IMR-90 (cell line): Measurements from ENCODE around the gene G3BP1. TPM values are rescaled to one million over a fixed set of nuclear protein-coding genes. Genes with fewer than 3 reads are reported as not detected.

ENCODE experiments used
- ATAC-seq: fragments of 200-7000 bp; cut with Tn5 transposase; 2 replicates; pipeline ENCODE4 v1.9.1; 2020; ENCODE audit warnings: low read depth, mild to moderate bottlenecking, moderate library complexity
- BruUV-seq: library from RNA; stranded (reverse); fragments of 400-500 nt; replicated peaks from 2 replicates; lab custom pipeline; 2021; lab: Mats Ljungman, UMichigan
- CTCF ChIA-PET: fragments of 300-600 bp; formaldehyde crosslinking; extraction: SDS; loops from one replicate; lab custom pipeline; 2021; ENCODE audit warnings: antibody characterized with exemption; lab: Yijun Ruan, JAX
- POLR2A ChIA-PET: fragments of 300-600 bp; sonication (Branson Sonifier 250); formaldehyde crosslinking; loops from one replicate; lab custom pipeline; 2022; ENCODE audit warnings: antibody characterized with exemption; ENCODE audit not compliant: unreplicated experiment; lab: Charles Lee
- DNase-seq: peaks from one replicate; pipeline ENCODE4 v3.0.0; 2013
- H2AFZ ChIP-seq: replicated peaks from 2 replicates; pipeline ENCODE3; 2013; ENCODE audit warnings: low read length, mild to moderate bottlenecking; ENCODE audit not compliant: poor library complexity
- H2AK5ac ChIP-seq: 2 replicates; pipeline ENCODE4 v1.6.1; 2013; ENCODE audit warnings: low read depth, low read length, inconsistent platforms
- H2AK9ac ChIP-seq: replicated peaks from 2 replicates; pipeline ENCODE3; 2013; ENCODE audit warnings: mild to moderate bottlenecking, low read depth, low read length, moderate library complexity; ENCODE audit not compliant: poor library complexity
- H2BK120ac ChIP-seq: 2 replicates; pipeline ENCODE4 v1.6.1; 2013; ENCODE audit warnings: low read depth, low read length, inconsistent platforms
- H2BK15ac ChIP-seq: 3 replicates; pipeline ENCODE4 v1.6.1; 2013; ENCODE audit warnings: low read depth, low read length, inconsistent platforms
- H2BK20ac ChIP-seq: 2 replicates; pipeline ENCODE4 v1.6.1; 2013; ENCODE audit warnings: low read depth, mild to moderate bottlenecking, inconsistent platforms, low read length, moderate library complexity
- H2BK5ac ChIP-seq: 2 replicates; pipeline ENCODE4 v1.6.1; 2013; ENCODE audit warnings: mild to moderate bottlenecking, low read depth, low read length, inconsistent platforms; ENCODE audit not compliant: poor library complexity, severe bottlenecking
- H3K14ac ChIP-seq: replicated peaks from 2 replicates; pipeline ENCODE4 v1.6.1; 2013; ENCODE audit warnings: low read depth, low read length, inconsistent platforms
- H3K18ac ChIP-seq: 2 replicates; pipeline ENCODE4 v1.6.1; 2013; ENCODE audit warnings: low read depth, low read length, control low read depth
- H3K23ac ChIP-seq: 2 replicates; pipeline ENCODE4 v1.6.1; 2013; ENCODE audit warnings: low read depth, low read length, inconsistent platforms
- H3K27ac ChIP-seq: 2 replicates; pipeline ENCODE4 v1.5.1; 2013; ENCODE audit warnings: mild to moderate bottlenecking, control low read depth, low read length; ENCODE audit not compliant: insufficient read depth
- H3K27me3 ChIP-seq: 2 replicates; pipeline ENCODE4 v1.6.1; 2013; ENCODE audit warnings: low read length; ENCODE audit not compliant: control insufficient read depth, insufficient read depth
- H3K36me3 ChIP-seq: 2 replicates; pipeline ENCODE4 v1.6.1; 2013; ENCODE audit warnings: low read length, mixed read lengths; ENCODE audit not compliant: control insufficient read depth, insufficient read depth
- H3K4ac ChIP-seq: 2 replicates; pipeline ENCODE4 v1.6.1; 2013; ENCODE audit warnings: low read depth, low read length, inconsistent platforms
- H3K4me1 ChIP-seq: 2 replicates; pipeline ENCODE4 v1.6.1; 2013; ENCODE audit warnings: low read length, mixed read lengths; ENCODE audit not compliant: control insufficient read depth, insufficient read depth
- H3K4me2 ChIP-seq: 2 replicates; pipeline ENCODE4 v1.6.1; 2013; ENCODE audit warnings: low read depth, mild to moderate bottlenecking, control low read depth, low read length, moderate library complexity
- H3K4me3 ChIP-seq: 2 replicates; pipeline ENCODE4 v1.5.1; 2013; ENCODE audit warnings: low read depth, mild to moderate bottlenecking, control low read depth, low read length, moderate library complexity; ENCODE audit not compliant: insufficient read depth
- H3K56ac ChIP-seq: 2 replicates; pipeline ENCODE4 v1.6.1; 2013; ENCODE audit warnings: low read length, inconsistent platforms; ENCODE audit not compliant: insufficient read depth; ENCODE audit errors: extremely low read depth
- H3K79me1 ChIP-seq, 2 experiments: 2 replicates each; pipeline ENCODE4 v1.6.1; 2013; ENCODE audit warnings: low read length in 2 of 2, inconsistent platforms in 1 of 2, low read depth in 1 of 2
- H3K9ac ChIP-seq: 2 replicates; pipeline ENCODE4 v1.6.1; 2013; ENCODE audit warnings: low read depth, low read length, control low read depth
- H3K9me1 ChIP-seq: 2 replicates; pipeline ENCODE4 v1.6.1; 2013; ENCODE audit warnings: low read length, inconsistent platforms; ENCODE audit not compliant: insufficient read depth
- H3K9me3 ChIP-seq: 2 replicates; pipeline ENCODE4 v1.6.1; 2013; ENCODE audit warnings: low read length; ENCODE audit not compliant: control insufficient read depth, insufficient read depth
- H4K20me1 ChIP-seq: 2 replicates; pipeline ENCODE4 v1.6.1; 2013; ENCODE audit warnings: low read length, inconsistent platforms; ENCODE audit not compliant: insufficient read depth
- H4K5ac ChIP-seq: 2 replicates; pipeline ENCODE4 v1.6.1; 2013; ENCODE audit warnings: mild to moderate bottlenecking, low read depth, low read length, control low read depth
- H4K8ac ChIP-seq, 2 experiments: 2 replicates each; pipeline ENCODE4 v1.6.1; 2013; ENCODE audit warnings: low read depth in 2 of 2, low read length in 2 of 2, control low read depth in 1 of 2, inconsistent platforms in 1 of 2
- H4K91ac ChIP-seq: 2 replicates; pipeline ENCODE4 v1.6.1; 2013; ENCODE audit warnings: low read depth, low read length, inconsistent platforms; ENCODE audit not compliant: insufficient read depth
- BHLHE40 ChIP-seq: fragments of 150-350 bp; IDR thresholded peaks from 2 replicates; pipeline ENCODE4 v1.6.1; 2016; ENCODE audit warnings: mild to moderate bottlenecking, low read depth, low read length
- CEBPB ChIP-seq: IDR thresholded peaks from 2 replicates; pipeline ENCODE4 v1.6.1; 2012; ENCODE audit warnings: low read depth, low read length, improper control_type of control experiment
- CHD1 ChIP-seq: IDR thresholded peaks from 2 replicates; pipeline ENCODE4 v1.6.1; 2012; ENCODE audit warnings: low read depth, low read length, improper control_type of control experiment
- FOS ChIP-seq: fragments of 150-350 bp; IDR thresholded peaks from 2 replicates; pipeline ENCODE4 v1.6.1; 2016; ENCODE audit warnings: low read depth, low read length
- MAFK ChIP-seq: IDR thresholded peaks from 2 replicates; pipeline ENCODE4 v1.6.1; 2012; ENCODE audit warnings: low read depth, low read length, improper control_type of control experiment
- MAZ ChIP-seq: IDR thresholded peaks from 2 replicates; pipeline ENCODE4 v1.6.1; 2012; ENCODE audit warnings: low read depth, mild to moderate bottlenecking, low read length, improper control_type of control experiment, moderate library complexity, borderline replicate concordance
- NFE2L2 ChIP-seq: fragments of 150-350 bp; IDR thresholded peaks from 2 replicates; pipeline ENCODE4 v1.6.1; 2016; ENCODE audit warnings: low read depth, mild to moderate bottlenecking, low read length
- POLR2A ChIP-seq: IDR thresholded peaks from 2 replicates; pipeline ENCODE4 v1.6.1; 2012; ENCODE audit warnings: mild to moderate bottlenecking, low read depth, low read length
- RAD21 ChIP-seq: IDR thresholded peaks from 2 replicates; pipeline ENCODE4 v1.6.1; 2012; ENCODE audit warnings: low read length, improper control_type of control experiment
- RCOR1 ChIP-seq: IDR thresholded peaks from 2 replicates; pipeline ENCODE4 v1.6.1; 2012; ENCODE audit warnings: mild to moderate bottlenecking, low read length, improper control_type of control experiment; ENCODE audit not compliant: insufficient replicate concordance
- RFX5 ChIP-seq: IDR thresholded peaks from 2 replicates; pipeline ENCODE4 v1.8.0; 2012; ENCODE audit warnings: low read depth, mild to moderate bottlenecking, low read length, moderate library complexity
- SMC3 ChIP-seq: fragments of 150-350 bp; IDR thresholded peaks from 2 replicates; pipeline ENCODE4 v1.6.1; 2016; ENCODE audit warnings: low read depth, mild to moderate bottlenecking, antibody characterized with exemption, low read length, moderate library complexity
- WGBS, 2 experiments: methylation state at CpG; one replicate each; pipeline versions ENCODE4 v1.1.5 to v1.1.7; 2013; ENCODE audit warnings: missing lambda C conversion rate in 2 of 2; ENCODE audit not compliant: insufficient read length in 1 of 2; ENCODE audit errors: extremely low coverage in 2 of 2; 5-methylcytosine and 5-hydroxymethylcytosine counted together
- dilution Hi-C: fragments of 300-500 bp; cut with HindIII; formaldehyde crosslinking; loops from one replicate; pipeline ENCODE4 v1.14.3; 2018; ENCODE audit warnings: low sequenced_read_pairs; ENCODE audit not compliant: unreplicated experiment
- in situ Hi-C: fragments of 300-500 bp; cut with MboI; formaldehyde crosslinking; loops from 3 replicates; pipeline ENCODE4 v1.14.3; 2019; ENCODE audit warnings: low sequenced_read_pairs, inconsistent platforms, mixed read lengths
- intact Hi-C: fragments of 100-400 bp; cut with micrococcal nuclease; formaldehyde crosslinking; loops from 2 replicates; pipeline ENCODE4 v1.10.0; 2022
- polyA plus RNA-seq, 3 experiments: library from polyadenylated mRNA; depleted of rRNA; stranded (reverse); fragments of >200 nt; gene quantifications; 2 replicates each; pipeline ENCODE4 v1.2.3, GENCODE V29; 2012; ENCODE audit warnings: low replicate concordance in 1 of 3
- total RNA-seq: library from RNA; depleted of rRNA; stranded (reverse); fragments of >200 nt; gene quantifications from 2 replicates; pipeline ENCODE4 v1.2.3, GENCODE V29; 2012
- TF ChIP-seq, protein P1 (sequence below): fragments of 150-350 bp; IDR thresholded peaks from 2 replicates; pipeline ENCODE4 v1.6.1; 2017; ENCODE audit warnings: mild to moderate bottlenecking, antibody characterized with exemption, low read length, low read depth
- TF ChIP-seq, protein P2 (sequence below): fragments of 150-350 bp; IDR thresholded peaks from 2 replicates; pipeline ENCODE4 v1.6.1; 2016; ENCODE audit warnings: low read depth, mild to moderate bottlenecking, low read length, moderate library complexity, borderline replicate concordance

The G3BP1 gene
- total and polyA plus RNA-seq, 2 of the 4 experiments (the other 2 are of a cell fraction) = 40.2 to 482 TPM

DNA sequence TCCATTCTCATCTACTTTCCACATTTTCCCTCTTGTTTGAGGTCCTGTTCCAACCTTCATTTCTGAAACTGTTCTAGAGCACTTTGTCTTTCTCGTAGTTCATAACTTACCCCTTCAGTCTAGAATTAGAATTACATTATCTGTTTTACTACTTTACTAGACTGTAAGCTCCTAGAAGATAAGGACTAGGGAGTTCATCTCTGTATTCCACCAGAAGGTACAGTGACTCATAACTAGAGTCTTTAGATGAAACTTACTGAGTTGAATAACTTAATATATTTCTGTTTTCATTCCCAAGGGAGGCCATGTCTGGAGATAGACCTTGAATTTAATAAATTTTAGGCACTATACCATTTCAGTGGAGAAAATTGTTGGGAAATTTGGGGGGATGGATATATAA lies 38.7 kb downstream of the G3BP1 start:
- Histone ChIP-seq H3K14ac (no peak overlapping the region), H3K23ac (no peak overlapping the region), H3K4ac (no peak overlapping the region), H4K20me1 (peaks cover 25% of the 10 kb centered on the region; the same call in 1 of the 2 replicates), H4K8ac (no peak overlapping the region), H3K4me2 (no peak overlapping the region), H2AFZ (no peak overlapping the region), H3K9me1 (no peaks in the 10 kb centered on the region), H2BK20ac (no peak overlapping the region), H3K4me1 (peaks cover 9% of the 10 kb centered on the region), H3K27me3 (no peaks in the 10 kb centered on the region), H2BK5ac (no peak overlapping the region), H3K79me1 (peaks cover 36 to 61% of the 10 kb centered on the region in 2 experiments), H3K36me3 (peaks cover 19% of the 10 kb centered on the region), H4K5ac (no peak overlapping the region), H3K9me3 (no peaks in the 10 kb centered on the region), H3K18ac (no peak overlapping the region), H2AK5ac (no peak overlapping the region), H2BK15ac (no peak overlapping the region), H2AK9ac (no peak overlapping the region), H4K91ac (no peak overlapping the region), H3K27ac (no peak overlapping the region), H3K56ac (no peak overlapping the region), H3K4me3 (no peak overlapping the region), H3K9ac (no peak overlapping the region), H2BK120ac (no peak overlapping the region)
- BruUV-seq = no TSS peak
- intact Hi-C loops = no loop called here
- ATAC-seq (no peak), DNase-seq (peak; percentile 20)
- POLR2A ChIA-PET = no interaction called here
- CTCF ChIA-PET = interaction anchor here (1.2 kb wide), 1 partner anchor 15 kb away, joined by 3 read pairs; no protein-coding TSS in a partner anchor
- TF ChIP-seq SMC3 (no peak), MAFK (no peak), RFX5 (no peak), BHLHE40 (no peak), NFE2L2 (no peak), POLR2A (no peak), FOS (no peak), RCOR1 (no peak), CHD1 (no peak), RAD21 (no peak), CEBPB (no peak), MAZ (no peak)
- TF ChIP-seq, protein P1, sequence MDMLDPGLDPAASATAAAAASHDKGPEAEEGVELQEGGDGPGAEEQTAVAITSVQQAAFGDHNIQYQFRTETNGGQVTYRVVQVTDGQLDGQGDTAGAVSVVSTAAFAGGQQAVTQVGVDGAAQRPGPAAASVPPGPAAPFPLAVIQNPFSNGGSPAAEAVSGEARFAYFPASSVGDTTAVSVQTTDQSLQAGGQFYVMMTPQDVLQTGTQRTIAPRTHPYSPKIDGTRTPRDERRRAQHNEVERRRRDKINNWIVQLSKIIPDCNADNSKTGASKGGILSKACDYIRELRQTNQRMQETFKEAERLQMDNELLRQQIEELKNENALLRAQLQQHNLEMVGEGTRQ = no peak
- TF ChIP-seq, protein P2, sequence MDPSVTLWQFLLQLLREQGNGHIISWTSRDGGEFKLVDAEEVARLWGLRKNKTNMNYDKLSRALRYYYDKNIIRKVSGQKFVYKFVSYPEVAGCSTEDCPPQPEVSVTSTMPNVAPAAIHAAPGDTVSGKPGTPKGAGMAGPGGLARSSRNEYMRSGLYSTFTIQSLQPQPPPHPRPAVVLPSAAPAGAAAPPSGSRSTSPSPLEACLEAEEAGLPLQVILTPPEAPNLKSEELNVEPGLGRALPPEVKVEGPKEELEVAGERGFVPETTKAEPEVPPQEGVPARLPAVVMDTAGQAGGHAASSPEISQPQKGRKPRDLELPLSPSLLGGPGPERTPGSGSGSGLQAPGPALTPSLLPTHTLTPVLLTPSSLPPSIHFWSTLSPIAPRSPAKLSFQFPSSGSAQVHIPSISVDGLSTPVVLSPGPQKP = no peak
- no CpG with 5 or more reads among the region's 1 CpG for WGBS, 2 experiments
- dilution Hi-C loops = no loop called here
- in situ Hi-C loops = no loop called here
